Measurements from ENCODE around the gene NFATC3. TPM values are rescaled to one million over a fixed set of nuclear protein-coding genes. Genes with fewer than 3 reads are reported as not detected.
A peak's percentile ranks its signal among the peaks of the same experiment; 100 is the strongest.

Gene NFATC3
- total and polyA plus RNA-seq, 8 donors: 5.5 to 385 (median 20.6) TPM

DNA sequence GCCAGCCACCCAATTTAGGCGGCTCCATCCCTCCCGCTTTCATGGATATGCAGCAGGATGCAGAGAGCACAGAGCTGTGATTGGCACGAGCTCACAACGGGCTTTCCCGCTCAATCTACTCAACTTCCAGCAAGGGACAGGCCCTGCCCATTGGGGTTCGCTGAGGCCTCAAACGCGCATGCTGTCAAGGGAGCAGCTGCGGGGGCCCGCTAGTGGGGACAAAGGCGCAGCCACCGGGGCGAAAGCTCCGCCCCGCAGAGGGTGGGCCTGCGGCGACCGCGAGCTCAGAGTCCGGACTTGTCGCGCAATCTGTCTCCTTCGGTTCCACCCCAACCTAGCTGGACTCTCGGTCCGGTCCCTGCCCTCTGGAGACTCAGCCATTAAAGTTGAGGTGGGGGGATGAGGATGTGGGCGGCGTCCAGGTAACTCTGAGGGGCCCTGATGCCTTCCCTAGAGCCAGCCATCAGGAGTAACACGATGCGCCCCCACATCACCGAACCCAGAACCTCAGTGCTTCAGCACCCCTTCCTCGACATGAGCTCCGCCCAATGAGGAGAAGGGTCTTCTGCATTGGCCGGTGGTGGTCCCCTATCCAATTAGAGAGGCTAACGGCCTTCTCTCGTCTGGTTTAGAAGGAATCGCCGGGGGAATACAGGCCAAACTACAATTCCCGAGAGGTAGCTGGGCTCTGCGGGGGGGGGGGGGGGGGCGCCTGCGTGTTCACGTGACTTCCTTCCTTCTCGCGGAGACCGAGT, 489 bp upstream of the NFATC3 start:
- TF ChIP-seq POLR2A (IDR thresholded peaks at IDR 0.05) (no peak), POLR2AphosphoS5 (IDR thresholded peaks at IDR 0.05) (peak; percentile 31 to 72 (median 43)), EP300 (IDR thresholded peaks at IDR 0.05) (peak; percentile 27)
- TF ChIP-seq, protein P1, sequence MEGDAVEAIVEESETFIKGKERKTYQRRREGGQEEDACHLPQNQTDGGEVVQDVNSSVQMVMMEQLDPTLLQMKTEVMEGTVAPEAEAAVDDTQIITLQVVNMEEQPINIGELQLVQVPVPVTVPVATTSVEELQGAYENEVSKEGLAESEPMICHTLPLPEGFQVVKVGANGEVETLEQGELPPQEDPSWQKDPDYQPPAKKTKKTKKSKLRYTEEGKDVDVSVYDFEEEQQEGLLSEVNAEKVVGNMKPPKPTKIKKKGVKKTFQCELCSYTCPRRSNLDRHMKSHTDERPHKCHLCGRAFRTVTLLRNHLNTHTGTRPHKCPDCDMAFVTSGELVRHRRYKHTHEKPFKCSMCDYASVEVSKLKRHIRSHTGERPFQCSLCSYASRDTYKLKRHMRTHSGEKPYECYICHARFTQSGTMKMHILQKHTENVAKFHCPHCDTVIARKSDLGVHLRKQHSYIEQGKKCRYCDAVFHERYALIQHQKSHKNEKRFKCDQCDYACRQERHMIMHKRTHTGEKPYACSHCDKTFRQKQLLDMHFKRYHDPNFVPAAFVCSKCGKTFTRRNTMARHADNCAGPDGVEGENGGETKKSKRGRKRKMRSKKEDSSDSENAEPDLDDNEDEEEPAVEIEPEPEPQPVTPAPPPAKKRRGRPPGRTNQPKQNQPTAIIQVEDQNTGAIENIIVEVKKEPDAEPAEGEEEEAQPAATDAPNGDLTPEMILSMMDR (IDR thresholded peaks at IDR 0.05): peak in 2 of 7 experiments; percentile 14
- Histone ChIP-seq H3K9me3 (no peaks in the 10 kb centered on the region), H3K4me1 (peaks cover 46 to 82% (median 59%) of the 10 kb centered on the region in 4 donors), H3K36me3 (no peaks in the 10 kb centered on the region), H3K27ac (peak overlapping the region; percentile 88 to 97 (median 96)), H3K27me3 (no peaks in the 10 kb centered on the region), H3K4me3 (peak overlapping the region; percentile 81 to 94 (median 84))
- WGBS, 5 donors: 0 to 1% (median 1%) methylated on average over 29 to 43 of the region's 45 CpGs
- intact Hi-C loops (cut with DNase I; ENCODE audit: low total_unique reads): no loop called here
- DNase-seq: peak; percentile 82 to 97

DNA sequence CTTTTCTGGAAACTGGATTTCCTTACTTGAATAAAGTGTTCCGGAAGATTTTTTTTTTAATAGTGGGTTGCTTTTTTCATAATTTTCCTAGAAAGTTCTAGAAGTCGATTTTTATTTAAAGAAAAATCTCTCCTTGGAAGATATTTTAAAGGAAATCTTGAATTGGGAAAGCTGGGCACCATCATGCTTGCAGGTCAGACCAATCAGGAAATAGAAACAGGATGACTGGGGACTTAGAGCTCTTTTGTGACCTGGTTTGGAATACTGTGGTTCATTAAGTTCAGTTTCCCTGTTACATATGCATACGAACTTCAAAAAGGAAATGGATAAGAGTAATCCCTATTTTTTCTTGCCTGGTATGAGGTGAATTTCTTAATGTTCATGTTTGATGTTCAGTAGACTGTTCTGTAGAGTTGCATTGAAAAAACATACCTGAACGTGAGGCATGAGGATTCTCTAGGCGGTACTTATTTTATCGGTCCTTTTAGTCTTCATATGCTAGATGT, 1.2 kb downstream of the NFATC3 start:
- Histone ChIP-seq H3K27me3 (no peaks in the 10 kb centered on the region), H3K4me3 (peak overlapping the region; percentile 81 to 94 (median 84)), H3K27ac (peak overlapping the region in 4 of 5 donors; percentile 95 to 97 (median 96)), H3K4me1 (peaks cover 51 to 82% (median 58%) of the 10 kb centered on the region in 4 donors), H3K36me3 (no peaks in the 10 kb centered on the region), H3K9me3 (no peaks in the 10 kb centered on the region)
- TF ChIP-seq POLR2A (IDR thresholded peaks at IDR 0.05) (no peak), EP300 (IDR thresholded peaks at IDR 0.05) (no peak), POLR2AphosphoS5 (IDR thresholded peaks at IDR 0.05) (no peak)
- TF ChIP-seq, protein P1 (IDR thresholded peaks at IDR 0.05): no peak
- DNase-seq: peak in 1 of 2 donors; percentile 43
- intact Hi-C loops (cut with DNase I; ENCODE audit: low total_unique reads): no loop called here
- WGBS, 5 donors: 0 to 2% (median 1%) methylated on average over 6 of the region's 6 CpGs

DNA sequence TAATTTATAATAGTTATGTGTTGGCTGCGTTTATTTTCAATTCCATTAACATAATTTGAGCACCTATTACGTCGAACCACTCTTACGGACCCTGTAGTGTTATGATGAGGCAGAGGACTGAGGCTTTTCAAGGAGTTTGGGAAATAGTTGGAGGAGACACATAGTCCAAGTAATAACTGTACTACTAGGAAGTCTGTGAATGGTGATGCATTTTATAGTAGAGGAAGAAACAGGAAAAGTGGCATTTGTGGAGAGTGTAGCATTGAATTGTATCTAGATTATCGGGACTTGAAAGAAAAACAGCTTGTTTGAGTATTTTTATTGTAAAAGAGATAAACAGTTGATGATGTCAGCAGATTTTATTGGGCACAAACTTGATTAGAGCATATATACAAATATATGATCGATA, 1.7 kb downstream of the NFATC3 start:
- Histone ChIP-seq H3K4me1 (peaks cover 51 to 82% (median 62%) of the 10 kb centered on the region in 4 donors), H3K27me3 (no peaks in the 10 kb centered on the region), H3K27ac (peak overlapping the region in 4 of 5 donors; percentile 95 to 97 (median 96)), H3K9me3 (no peaks in the 10 kb centered on the region), H3K36me3 (no peaks in the 10 kb centered on the region), H3K4me3 (peak overlapping the region; percentile 81 to 94 (median 84))
- no peak for DNase-seq
- WGBS, 5 donors: 4 to 9% (median 5%) methylated on average over 6 of the region's 6 CpGs
- intact Hi-C loops (cut with DNase I; ENCODE audit: low total_unique reads): no loop called here
- TF ChIP-seq EP300 (IDR thresholded peaks at IDR 0.05) (no peak), POLR2A (IDR thresholded peaks at IDR 0.05) (no peak), POLR2AphosphoS5 (IDR thresholded peaks at IDR 0.05) (no peak)
- TF ChIP-seq, protein P1 (IDR thresholded peaks at IDR 0.05): no peak

DNA sequence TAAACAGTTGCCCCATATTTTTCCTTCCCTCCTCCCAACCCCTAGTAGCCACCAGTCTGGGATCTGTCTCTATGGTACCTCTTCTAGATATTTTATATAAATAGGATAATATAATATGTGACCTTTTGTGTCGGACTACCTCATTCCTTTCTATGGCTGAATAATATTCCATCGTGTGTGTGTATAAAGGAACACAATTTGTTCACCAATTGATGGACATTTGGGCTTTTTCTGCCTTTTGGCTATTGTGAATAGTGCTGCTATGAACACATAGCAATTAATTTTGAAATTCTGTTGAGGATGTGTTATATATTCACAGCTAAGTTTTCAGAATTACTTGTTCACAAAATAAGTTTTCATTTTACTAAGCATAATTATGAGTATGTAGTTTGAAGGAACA, 2.5 kb downstream of the NFATC3 start:
- Histone ChIP-seq H3K9me3 (no peaks in the 10 kb centered on the region), H3K27me3 (no peaks in the 10 kb centered on the region), H3K4me1 (peaks cover 57 to 82% (median 67%) of the 10 kb centered on the region in 4 donors), H3K27ac (peak overlapping the region in 1 of 5 donors; percentile 27), H3K4me3 (no peak overlapping the region), H3K36me3 (no peaks in the 10 kb centered on the region)
- no peak for TF ChIP-seq POLR2A (IDR thresholded peaks at IDR 0.05)
- TF ChIP-seq EP300 (IDR thresholded peaks at IDR 0.05): no peak
- no peak for TF ChIP-seq POLR2AphosphoS5 (IDR thresholded peaks at IDR 0.05)
- no peak for DNase-seq
- intact Hi-C loops (cut with DNase I; ENCODE audit: low total_unique reads): no loop called here
- 79 to 89% (median 84%) methylated on average over 2 of the region's 2 CpGs for WGBS, 5 donors
